ENCODE data around the gene SHF. TPM values are rescaled to one million over a fixed set of nuclear protein-coding genes. Genes with fewer than 3 reads are reported as not detected.

SHF gene
- total RNA-seq, 4 donors from 2014 or later, result 6.0 to 19.4 (median 13.0) TPM

DNA sequence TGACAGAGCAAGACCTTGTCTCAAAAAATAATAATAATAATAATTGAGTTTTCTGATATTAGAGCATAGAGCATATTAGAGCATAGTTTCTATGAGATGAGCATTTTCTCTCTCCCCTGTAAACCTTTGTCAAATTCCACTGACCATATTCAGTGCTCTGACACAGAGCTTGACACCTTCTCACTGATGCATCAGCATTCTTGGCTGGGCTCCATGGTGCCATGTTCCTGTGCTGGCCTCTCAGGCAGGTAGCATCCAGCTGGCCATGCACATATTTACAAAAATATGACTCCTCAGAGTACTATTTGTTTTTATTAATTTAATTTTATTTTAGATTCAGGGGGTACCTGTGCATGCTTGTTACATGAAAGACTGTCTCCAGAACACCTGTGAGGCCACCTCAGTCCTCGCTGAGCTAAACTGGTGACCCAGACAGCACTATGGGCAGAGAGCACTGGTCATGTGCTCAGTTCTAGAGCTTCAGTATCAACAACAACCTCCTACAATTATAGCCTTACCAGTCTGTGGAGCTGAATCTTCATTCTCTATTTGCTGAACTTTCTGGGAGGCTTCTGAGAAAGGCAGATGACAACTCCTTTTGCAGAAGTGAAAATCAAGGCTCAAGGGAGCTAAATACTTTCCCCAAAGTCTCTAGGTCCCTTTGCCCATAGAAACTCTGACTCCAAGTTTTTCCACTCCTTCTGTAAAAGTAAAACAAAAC lies 42.6 kb upstream of the SHF start:
- intact Hi-C loops (cut with DNase I; ENCODE audit: low total_unique reads), result no loop called here
- DNase-seq (ENCODE audit: low spot score in 2 of 2), result no peak
- H3K4me3 ChIP-seq (ENCODE audit: low read depth, poor library complexity, severe bottlenecking), result no peak overlapping the region
- WGBS, 2 donors, result 0 to 37% methylated on average over 1 of the region's 1 CpG
- TF ChIP-seq CTCF (IDR thresholded peaks at IDR 0.05) (no peak), POLR2A (IDR thresholded peaks at IDR 0.05) (no peak)

DNA sequence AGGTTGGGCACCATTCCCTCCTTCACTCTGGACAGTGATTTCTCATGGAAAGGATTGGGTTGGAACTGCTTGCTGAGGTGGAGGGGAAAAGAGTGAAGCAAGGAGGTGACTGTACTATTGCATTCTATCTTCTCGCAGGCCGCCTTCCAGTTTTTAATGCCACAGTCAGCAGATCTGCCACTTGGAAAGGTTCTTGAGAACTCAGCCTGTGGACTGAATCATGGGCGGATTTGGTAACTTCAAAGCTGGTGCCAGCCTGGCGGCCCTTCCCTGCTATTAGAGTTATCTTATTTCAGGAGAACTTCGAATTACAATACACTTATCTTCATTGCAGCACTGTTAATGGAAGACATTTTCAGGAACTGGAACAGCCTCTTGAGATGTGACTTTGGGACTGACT lies 41.2 kb upstream of the SHF start:
- peak in 1 of 2 donors; percentile 21 for DNase-seq (ENCODE audit: low spot score in 2 of 2)
- WGBS, 2 donors, result 63 to 74% methylated on average over 5 of the region's 5 CpGs
- H3K4me3 ChIP-seq (ENCODE audit: low read depth, poor library complexity, severe bottlenecking), result no peak overlapping the region
- TF ChIP-seq POLR2A (IDR thresholded peaks at IDR 0.05) (no peak), CTCF (IDR thresholded peaks at IDR 0.05) (no peak)
- intact Hi-C loops (cut with DNase I; ENCODE audit: low total_unique reads), result no loop called here

- TF ChIP-seq POLR2A (IDR thresholded peaks at IDR 0.05) (no peak), CTCF (IDR thresholded peaks at IDR 0.05) (no peak)
- no peak for DNase-seq (ENCODE audit: low spot score in 2 of 2)
- WGBS, 2 donors, result 81 to 82% methylated on average over 11 of the region's 11 CpGs
These were observed 37.9 kb upstream of the SHF start for GRCh38 chr15:45225506-45226273.

DNA sequence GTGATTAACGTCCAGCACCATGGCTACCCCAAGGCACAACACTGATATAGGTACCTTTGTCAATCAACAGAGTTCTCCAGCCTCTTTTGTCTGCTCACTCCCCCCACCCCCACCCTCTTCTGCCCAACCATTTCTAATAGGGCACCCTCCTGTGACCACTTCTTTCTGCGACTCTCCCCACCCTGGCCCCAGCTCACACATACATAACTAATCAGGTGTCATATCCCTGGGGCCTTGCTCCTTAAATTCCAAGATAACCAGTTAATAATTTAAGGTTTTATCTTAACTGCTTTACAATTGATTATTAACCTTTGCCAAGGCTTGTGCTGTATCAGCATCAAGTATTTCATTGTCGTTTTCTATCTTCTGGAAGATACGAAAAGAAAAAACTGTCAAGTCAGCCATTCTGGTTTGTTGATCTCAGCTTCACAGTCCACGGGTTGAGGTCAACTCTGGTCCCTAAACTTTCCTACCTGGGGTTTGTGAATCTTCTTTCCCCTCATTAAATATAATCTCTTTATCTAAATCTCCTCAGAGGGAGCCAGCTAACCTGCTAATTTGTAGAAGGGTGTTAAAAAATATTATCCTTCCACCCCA lies 37.0 kb upstream of the SHF start:
- TF ChIP-seq CTCF (IDR thresholded peaks at IDR 0.05) (no peak), POLR2A (IDR thresholded peaks at IDR 0.05) (no peak)
- intact Hi-C loops (cut with DNase I; ENCODE audit: low total_unique reads), result no loop called here
- DNase-seq (ENCODE audit: low spot score in 2 of 2), result no peak
- 58 to 65% methylated on average over 5 of the region's 5 CpGs for WGBS, 2 donors
- no peak overlapping the region for H3K4me3 ChIP-seq (ENCODE audit: low read depth, poor library complexity, severe bottlenecking)

More at GRCh38 chr15:45225506-45226273, 37.9 kb upstream of the SHF start:
- intact Hi-C loops (cut with DNase I; ENCODE audit: low total_unique reads), result no loop called here
- no peak overlapping the region for H3K4me3 ChIP-seq (ENCODE audit: low read depth, poor library complexity, severe bottlenecking)

DNA sequence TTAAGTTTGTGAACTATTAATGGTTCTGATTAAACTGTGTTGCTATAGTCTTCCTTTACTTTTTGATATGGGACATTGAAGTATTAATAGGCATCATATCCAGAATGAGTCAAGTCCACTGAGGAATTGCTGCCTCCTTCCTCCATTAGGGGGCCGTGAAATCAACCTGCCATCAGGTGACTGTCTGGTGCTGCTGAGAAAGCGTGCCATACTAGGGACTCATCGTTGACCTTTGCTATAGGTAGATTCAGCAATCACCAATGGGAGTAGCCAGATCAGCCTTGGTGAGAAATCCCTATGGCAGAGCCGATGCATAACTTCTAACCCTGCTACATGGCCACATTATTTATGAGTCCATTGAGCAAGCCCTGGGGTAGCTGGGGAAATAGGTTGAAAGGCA lies 34.2 kb upstream of the SHF start:
- TF ChIP-seq CTCF (IDR thresholded peaks at IDR 0.05) (no peak), POLR2A (IDR thresholded peaks at IDR 0.05) (no peak)
- DNase-seq (ENCODE audit: low spot score in 2 of 2), result no peak
- H3K4me3 ChIP-seq (ENCODE audit: low read depth, poor library complexity, severe bottlenecking), result no peak overlapping the region
- intact Hi-C loops (cut with DNase I; ENCODE audit: low total_unique reads), result no loop called here
- 81 to 90% methylated on average over 4 of the region's 4 CpGs for WGBS, 2 donors
